Mammary epithelial cell (primary cell): Measurements from ENCODE around the gene SELENOW.

ENCODE experiments used
- EZH2 ChIP-seq: IDR thresholded peaks from 2 replicates; pipeline ENCODE4 v1.6.1; 2012; ENCODE audit warnings: low read length, inconsistent platforms, borderline replicate concordance
- TF ChIP-seq, protein P1 (sequence below), 2 donors: IDR thresholded peaks in 1 of 2; conservative IDR thresholded peaks in 1 of 2; 2 replicates each; pipeline ENCODE4 v1.5.1; 2011 to 2012; ENCODE audit warnings: inconsistent platforms in 2 of 2, low read length in 2 of 2, mild to moderate bottlenecking in 2 of 2, control low read depth in 1 of 2, low read depth in 1 of 2; ENCODE audit not compliant: insufficient read depth in 1 of 2; ENCODE audit errors: extremely low read depth in 1 of 2

DNA sequence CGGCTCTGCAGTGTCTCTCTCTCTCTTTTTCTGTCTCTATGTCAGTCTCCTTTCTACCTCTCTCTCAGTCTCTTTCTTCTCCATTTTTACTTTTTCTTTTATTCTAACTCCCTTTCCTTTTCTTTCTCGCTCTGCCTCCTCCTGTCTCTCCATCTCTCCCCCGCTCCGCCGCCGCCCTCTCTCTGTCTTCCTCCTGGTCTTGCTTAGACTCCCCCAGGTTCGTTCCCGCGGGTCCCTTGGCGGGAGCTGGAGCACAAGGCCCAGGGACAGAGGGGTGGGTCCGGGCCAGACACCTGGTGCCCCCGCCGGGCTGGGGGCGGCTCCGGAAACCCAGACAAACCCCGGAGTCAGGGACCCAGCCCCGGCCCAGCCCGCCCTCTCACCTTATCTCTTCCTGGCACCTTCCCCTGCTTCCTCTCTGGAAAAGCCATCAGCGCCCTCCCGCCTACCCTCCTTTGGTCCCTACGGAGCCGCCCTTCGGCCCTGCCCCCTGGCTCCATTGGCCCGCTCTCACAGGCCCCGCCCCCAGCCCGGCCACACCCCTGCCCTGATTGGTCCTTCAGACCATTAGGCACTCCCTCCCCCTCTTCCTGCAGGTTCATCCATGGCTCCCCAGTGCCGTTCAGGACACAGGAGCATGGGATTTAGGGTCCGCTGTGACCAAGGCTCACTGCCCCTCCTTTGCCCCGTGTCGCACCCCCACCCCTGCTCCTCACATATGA lies 48.5 kb upstream of the SELENOW start:
- TF ChIP-seq, protein P1, sequence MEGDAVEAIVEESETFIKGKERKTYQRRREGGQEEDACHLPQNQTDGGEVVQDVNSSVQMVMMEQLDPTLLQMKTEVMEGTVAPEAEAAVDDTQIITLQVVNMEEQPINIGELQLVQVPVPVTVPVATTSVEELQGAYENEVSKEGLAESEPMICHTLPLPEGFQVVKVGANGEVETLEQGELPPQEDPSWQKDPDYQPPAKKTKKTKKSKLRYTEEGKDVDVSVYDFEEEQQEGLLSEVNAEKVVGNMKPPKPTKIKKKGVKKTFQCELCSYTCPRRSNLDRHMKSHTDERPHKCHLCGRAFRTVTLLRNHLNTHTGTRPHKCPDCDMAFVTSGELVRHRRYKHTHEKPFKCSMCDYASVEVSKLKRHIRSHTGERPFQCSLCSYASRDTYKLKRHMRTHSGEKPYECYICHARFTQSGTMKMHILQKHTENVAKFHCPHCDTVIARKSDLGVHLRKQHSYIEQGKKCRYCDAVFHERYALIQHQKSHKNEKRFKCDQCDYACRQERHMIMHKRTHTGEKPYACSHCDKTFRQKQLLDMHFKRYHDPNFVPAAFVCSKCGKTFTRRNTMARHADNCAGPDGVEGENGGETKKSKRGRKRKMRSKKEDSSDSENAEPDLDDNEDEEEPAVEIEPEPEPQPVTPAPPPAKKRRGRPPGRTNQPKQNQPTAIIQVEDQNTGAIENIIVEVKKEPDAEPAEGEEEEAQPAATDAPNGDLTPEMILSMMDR (conservative IDR thresholded peaks at IDR 0.05 in 1 of 2, IDR thresholded peaks at IDR 0.05 in 1 of 2; ENCODE audit: extremely low read depth in 1 of 2, insufficient read depth in 1 of 2, low read depth in 1 of 2, low read length in 2 of 2): no peak
- TF ChIP-seq EZH2: no peak
